Fibroblast of upper back skin (primary cell): ENCODE data around the gene KCTD21.

ENCODE experiments used
- DNase-seq: peaks from one replicate; pipeline ENCODE4 v3.0.0-alpha.2; 2013

Gene KCTD21

DNA sequence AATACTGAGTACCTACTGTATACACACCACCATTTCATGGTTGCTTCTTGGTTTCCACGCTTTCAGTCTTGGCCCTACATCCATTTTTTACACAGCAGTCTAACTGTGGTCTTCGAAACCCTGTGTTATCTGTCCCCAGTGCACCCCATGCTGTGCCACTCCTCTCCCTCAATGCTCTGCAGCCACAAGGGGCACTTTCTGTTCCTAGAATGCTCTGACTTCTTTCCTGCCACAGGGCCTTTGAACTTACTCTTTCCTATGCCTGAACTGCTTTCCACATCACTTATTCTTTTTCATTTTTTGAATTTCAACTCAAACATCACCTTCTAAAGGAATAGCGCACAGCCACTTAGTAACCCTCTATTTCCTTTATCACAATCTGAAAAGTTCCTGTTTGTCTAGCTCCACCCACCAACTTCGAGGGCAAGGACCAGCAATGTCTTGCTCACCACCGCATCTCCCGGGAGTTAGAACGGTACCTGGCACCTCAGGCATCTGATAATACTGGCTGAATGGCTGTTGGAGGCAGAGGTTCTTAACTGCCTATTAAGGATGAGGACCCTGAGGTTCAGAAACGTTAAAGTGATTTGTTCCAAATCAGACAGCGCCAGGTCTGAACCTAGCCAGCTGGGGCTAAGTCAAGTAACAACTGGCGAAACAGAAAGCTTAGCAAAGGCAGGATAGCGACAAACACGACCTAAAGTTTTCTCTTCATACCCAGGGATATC is 49.6 kb downstream of the KCTD21 start:
- DNase-seq, result peak; percentile 22

DNA sequence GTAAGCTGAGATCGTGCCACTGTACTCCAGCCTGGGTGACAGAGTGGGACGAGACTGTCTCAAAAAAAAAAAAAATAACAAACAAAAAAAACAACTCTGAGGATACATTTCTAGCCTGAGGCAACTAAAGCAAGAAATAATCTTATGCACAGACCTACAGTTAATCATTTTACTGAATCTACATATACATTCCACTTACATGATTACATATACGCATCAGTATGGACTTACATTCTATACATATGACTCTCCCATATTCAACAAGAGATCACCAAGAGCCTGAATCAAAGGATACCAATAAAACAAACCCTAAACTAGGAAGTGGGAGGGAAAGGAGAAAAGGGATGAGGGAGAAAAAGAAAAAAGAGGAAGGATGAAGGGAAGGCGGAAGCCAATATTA is 50.1 kb downstream of the KCTD21 start:
- peak; percentile 35 for DNase-seq

- DNase-seq, result no peak
These were observed 56.0 kb downstream of the KCTD21 start for GRCh38 chr11:78132475-78132874.

GRCh38 chr11:78131956-78132355 is 56.5 kb downstream of the KCTD21 start:
- peak; percentile 31 for DNase-seq

DNA sequence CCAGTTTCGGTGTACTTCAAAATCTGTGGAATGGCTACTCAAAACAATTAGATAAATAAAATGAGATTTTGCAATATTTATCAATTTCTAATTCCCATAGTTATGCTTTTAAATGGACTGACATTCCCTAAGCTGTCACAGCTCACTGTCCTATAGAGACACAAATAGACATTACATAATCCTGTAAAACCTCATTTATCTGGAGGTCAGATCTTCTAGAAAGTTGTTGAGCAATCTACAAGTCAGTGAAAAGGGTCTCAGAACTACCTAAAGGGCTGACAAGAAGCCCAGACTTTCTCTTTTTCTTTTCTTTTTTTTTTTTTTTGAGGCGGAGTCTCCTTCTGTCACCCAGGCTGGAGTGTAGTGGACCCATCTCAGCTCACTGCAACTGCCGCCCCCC is 61.0 kb downstream of the KCTD21 start:
- no peak for DNase-seq
